ENCODE data around the gene TBXAS1. TPM values are rescaled to one million over a fixed set of nuclear protein-coding genes. Genes with fewer than 3 reads are reported as not detected.
"Not testable (repeated sequence)": the region's sequence is repeated elsewhere in the genome, so short reads cannot be mapped to it uniquely, and the experiment has no call there.

Gene TBXAS1
- total RNA-seq, 2 donors from 2014 or later = 3.9 to 4.7 TPM

DNA sequence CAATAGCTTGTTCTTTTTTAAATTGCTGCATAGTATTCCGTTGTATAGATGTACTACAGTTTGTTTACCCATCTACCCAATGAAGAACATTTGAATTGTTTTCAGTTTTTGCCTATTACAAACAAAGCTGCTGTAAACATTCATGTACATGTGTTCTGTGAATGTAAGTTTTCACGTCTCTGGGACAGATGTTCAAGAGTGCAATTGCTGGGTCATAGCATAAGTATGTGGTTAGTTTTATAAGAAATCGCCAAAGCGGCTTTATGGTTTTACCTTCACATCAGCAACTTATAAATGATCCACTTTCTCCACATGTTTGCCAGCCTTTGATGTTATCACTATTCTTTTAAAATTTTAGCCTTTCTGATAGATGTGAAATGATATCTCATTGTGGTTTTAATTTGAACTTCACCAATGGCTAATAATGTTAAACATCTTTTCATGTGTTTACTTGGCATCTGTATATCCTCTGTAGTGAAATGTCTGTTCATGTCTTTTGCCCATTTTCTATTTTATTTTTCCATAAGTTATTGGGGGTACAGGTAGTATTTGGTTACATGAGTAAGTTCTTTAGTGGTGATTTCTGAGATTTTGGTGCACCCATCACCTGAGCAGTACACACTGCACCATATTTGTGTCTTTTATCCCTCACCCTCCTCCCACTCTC, 73.5 kb downstream of the TBXAS1 start:
- H3K27me3 Mint-ChIP-seq (ENCODE audit: low read depth) = no peaks in the 10 kb centered on the region
- H3K4me3 Mint-ChIP-seq = no peak overlapping the region
- peaks cover 6 to 10% of the 10 kb centered on the region in 2 donors for H3K9me3 Mint-ChIP-seq
- ATAC-seq (replicated peaks in 1 of 2) (no peak), DNase-seq (no peak)
- peaks cover 5 to 10% of the 10 kb centered on the region in 2 donors for H3K36me3 Mint-ChIP-seq (ENCODE audit: insufficient read depth in 2 of 2)
- no peak overlapping the region for H3K27ac Mint-ChIP-seq
- no peaks in the 10 kb centered on the region for H3K4me1 Mint-ChIP-seq (ENCODE audit: low read depth)

- not testable (repeated sequence) for DNase-seq; H3K27me3 Mint-ChIP-seq (ENCODE audit: low read depth); H3K27ac Mint-ChIP-seq; H3K4me1 Mint-ChIP-seq (ENCODE audit: low read depth); H3K9me3 Mint-ChIP-seq; ATAC-seq (replicated peaks in 1 of 2); H3K4me3 Mint-ChIP-seq
- peaks cover 6 to 13% of the 10 kb centered on the region in 2 donors for H3K36me3 Mint-ChIP-seq (ENCODE audit: insufficient read depth in 2 of 2)
Observed at GRCh38 chr7:139903103-139903477, 74.0 kb downstream of the TBXAS1 start.

DNA sequence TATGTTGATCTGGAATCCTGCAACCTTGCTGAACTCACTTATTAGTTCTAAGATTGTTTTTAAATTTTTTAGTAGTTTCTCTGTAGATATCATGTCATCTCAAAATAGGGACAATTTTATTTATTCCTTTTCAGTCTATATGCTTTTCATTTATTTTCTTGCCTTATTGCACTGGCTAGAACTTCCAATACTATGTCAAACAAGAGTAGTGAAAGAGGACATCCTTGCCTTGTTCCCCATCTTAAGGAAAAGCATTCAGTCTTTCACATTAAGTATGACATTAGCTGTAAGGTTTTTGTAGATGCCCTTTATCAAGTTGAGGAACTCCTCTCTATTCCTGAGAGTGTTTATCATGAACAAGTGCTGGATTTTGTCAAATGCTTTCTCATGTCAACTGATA, 77.8 kb downstream of the TBXAS1 start:
- no peak overlapping the region for H3K4me3 Mint-ChIP-seq
- peaks cover 6 to 10% of the 10 kb centered on the region in 2 donors for H3K9me3 Mint-ChIP-seq
- H3K27me3 Mint-ChIP-seq (ENCODE audit: low read depth) = no peaks in the 10 kb centered on the region
- no peaks in the 10 kb centered on the region for H3K4me1 Mint-ChIP-seq (ENCODE audit: low read depth)
- ATAC-seq (replicated peaks in 1 of 2) = no peak
- H3K27ac Mint-ChIP-seq = no peak overlapping the region
- peaks cover 7 to 13% of the 10 kb centered on the region in 2 donors for H3K36me3 Mint-ChIP-seq (ENCODE audit: insufficient read depth in 2 of 2)
- DNase-seq = no peak

DNA sequence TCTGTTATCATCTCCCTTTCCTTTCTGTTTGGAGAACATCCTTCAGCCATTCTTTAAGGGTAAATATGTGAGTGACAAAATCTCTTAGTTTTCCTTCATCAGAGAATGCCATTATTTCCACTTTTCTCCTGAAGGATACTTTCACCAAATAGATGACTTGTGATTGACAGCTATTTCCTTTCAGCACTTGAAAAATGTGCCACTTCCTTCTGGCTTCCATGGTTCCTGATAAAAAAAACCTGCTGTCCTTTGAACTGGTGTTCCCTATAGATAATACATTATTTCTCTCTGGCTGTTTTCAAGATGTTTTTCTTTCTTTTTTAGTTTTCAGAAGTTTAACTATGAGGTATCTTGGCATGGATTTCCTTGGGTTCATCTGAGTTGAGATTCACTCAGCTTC, 79.7 kb downstream of the TBXAS1 start:
- Mint-ChIP-seq H3K9me3 (peaks cover 0 to 5% of the 10 kb centered on the region in 2 donors), H3K4me3 (no peak overlapping the region), H3K4me1 (ENCODE audit: low read depth) (no peaks in the 10 kb centered on the region), H3K27me3 (ENCODE audit: low read depth) (peaks cover 9% of the 10 kb centered on the region), H3K27ac (no peak overlapping the region), H3K36me3 (ENCODE audit: insufficient read depth in 2 of 2) (peaks cover 4 to 13% of the 10 kb centered on the region in 2 donors)
- DNase-seq (no peak), ATAC-seq (replicated peaks in 1 of 2) (no peak)

DNA sequence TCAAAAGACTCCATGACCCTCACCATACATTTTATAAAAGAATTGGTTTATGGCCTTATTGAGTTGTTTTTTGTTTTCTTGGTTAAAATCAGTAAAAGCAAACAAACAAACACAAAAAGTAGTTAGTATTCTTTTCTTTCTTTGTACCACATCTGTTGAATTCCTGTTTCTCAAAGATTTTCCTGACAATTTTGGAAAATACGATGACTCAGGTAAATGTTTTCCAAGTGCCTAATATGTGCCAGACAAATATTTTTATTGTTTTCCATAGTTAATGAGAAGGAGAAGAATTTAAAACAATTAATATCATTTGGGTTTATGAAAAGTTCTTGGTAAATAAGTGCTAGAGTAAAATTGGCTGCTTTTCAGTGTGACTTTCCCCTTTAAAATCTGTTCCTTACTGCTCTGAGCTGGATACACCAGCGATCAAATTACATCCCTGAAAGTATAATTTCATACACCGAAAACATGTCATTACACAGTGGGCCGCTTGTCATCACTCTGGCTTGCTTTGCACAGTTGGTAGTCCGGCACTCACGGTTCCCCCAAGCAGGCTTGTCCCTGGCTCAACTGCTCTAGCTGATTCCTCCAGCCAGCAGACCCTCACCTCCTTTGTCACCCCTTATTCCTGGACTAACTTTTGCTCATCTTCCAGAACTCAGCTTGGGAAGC, 80.5 kb downstream of the TBXAS1 start:
- no peak for DNase-seq

DNA sequence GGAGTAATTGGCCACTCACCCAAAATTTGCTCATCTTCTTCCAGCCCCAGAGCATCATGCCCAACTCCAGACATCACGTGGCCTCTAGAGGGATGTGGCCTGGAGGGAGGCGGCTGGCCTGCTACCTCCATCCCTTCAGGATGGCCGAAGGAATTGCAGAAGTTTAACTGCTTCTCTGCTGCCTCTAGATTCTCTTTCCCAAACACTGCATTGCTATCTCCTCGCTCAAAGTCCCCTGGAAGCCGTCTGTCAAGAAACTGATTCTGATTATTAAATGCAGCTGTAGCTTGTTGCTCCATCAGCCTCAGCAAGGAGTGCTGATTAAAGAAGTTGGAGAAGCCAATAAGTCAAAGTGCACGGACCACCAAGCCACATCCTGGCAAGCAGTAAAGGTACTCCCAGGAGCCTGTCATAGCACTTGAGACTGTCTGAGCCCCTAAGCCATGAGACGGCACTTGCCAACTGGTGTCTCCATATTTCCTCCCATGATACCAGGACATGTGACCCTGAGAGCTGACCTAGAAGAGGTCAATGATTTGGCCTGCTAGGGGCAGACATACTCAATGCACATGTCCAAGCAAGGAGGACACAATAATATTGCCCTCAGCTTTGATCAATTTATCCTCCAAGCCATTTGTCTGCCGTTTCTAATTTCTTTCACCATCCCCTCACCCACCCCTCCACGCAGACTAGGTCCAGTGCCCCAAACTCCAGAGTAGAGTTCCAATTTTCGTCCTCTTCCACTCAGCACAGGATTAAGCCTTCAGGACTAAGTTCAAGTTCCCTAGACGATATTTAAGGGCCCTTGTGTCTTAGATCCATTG, 84.2 kb downstream of the TBXAS1 start:
- no peak overlapping the region for H3K4me3 Mint-ChIP-seq
- H3K27ac Mint-ChIP-seq = no peak overlapping the region
- H3K36me3 Mint-ChIP-seq (ENCODE audit: insufficient read depth in 2 of 2) = no peaks in the 10 kb centered on the region
- H3K27me3 Mint-ChIP-seq (ENCODE audit: low read depth) = peaks cover 9% of the 10 kb centered on the region
- ATAC-seq (replicated peaks in 1 of 2) (no peak), DNase-seq (no peak)
- peaks cover 36% of the 10 kb centered on the region for H3K4me1 Mint-ChIP-seq (ENCODE audit: low read depth)
- H3K9me3 Mint-ChIP-seq = no peaks in the 10 kb centered on the region

More for the DNA sequence above, 80.5 kb downstream of the TBXAS1 start:
- peaks cover 9% of the 10 kb centered on the region for H3K27me3 Mint-ChIP-seq (ENCODE audit: low read depth)
- no peak for ATAC-seq (replicated peaks in 1 of 2)
- no peak overlapping the region for H3K4me3 Mint-ChIP-seq
- H3K4me1 Mint-ChIP-seq (ENCODE audit: low read depth) = peaks cover 2% of the 10 kb centered on the region
- peaks cover 3 to 13% of the 10 kb centered on the region in 2 donors for H3K36me3 Mint-ChIP-seq (ENCODE audit: insufficient read depth in 2 of 2)
- H3K9me3 Mint-ChIP-seq = peaks cover 0 to 5% of the 10 kb centered on the region in 2 donors
- H3K27ac Mint-ChIP-seq = no peak overlapping the region

DNA sequence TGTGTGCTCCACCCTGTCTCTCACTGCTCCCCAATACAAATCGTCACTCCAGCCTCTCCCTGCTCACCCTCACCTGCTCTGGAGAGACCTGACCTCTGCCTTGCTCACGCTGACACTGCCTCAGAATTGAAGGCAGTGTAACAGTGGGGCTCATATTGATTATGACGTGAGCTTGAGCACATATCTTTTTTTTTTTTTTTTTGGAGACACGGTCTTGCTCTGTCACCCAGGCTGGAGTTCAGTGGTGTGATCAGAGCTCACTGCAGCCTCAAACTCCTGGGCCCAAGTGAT, 84.7 kb downstream of the TBXAS1 start:
- Mint-ChIP-seq H3K4me3 (no peak overlapping the region), H3K36me3 (ENCODE audit: insufficient read depth in 2 of 2) (no peaks in the 10 kb centered on the region), H3K27me3 (ENCODE audit: low read depth) (peaks cover 9% of the 10 kb centered on the region), H3K27ac (no peak overlapping the region), H3K9me3 (no peaks in the 10 kb centered on the region), H3K4me1 (ENCODE audit: low read depth) (peaks cover 36% of the 10 kb centered on the region)
- DNase-seq (no peak), ATAC-seq (replicated peaks in 1 of 2) (no peak)

- H3K4me3 Mint-ChIP-seq = no peak overlapping the region
- peaks cover 36% of the 10 kb centered on the region for H3K4me1 Mint-ChIP-seq (ENCODE audit: low read depth)
- no peaks in the 10 kb centered on the region for H3K36me3 Mint-ChIP-seq (ENCODE audit: insufficient read depth in 2 of 2)
- no peak for ATAC-seq (replicated peaks in 1 of 2)
- no peak for DNase-seq
- H3K27me3 Mint-ChIP-seq (ENCODE audit: low read depth) = peaks cover 9% of the 10 kb centered on the region
- H3K27ac Mint-ChIP-seq = no peak overlapping the region
- no peaks in the 10 kb centered on the region for H3K9me3 Mint-ChIP-seq
Observed at GRCh38 chr7:139914306-139915267, 85.5 kb downstream of the TBXAS1 start.

GRCh38 chr7:139915268-139915863, 86.3 kb downstream of the TBXAS1 start:
- peaks cover 36% of the 10 kb centered on the region for H3K4me1 Mint-ChIP-seq (ENCODE audit: low read depth)
- H3K27me3 Mint-ChIP-seq (ENCODE audit: low read depth) = peaks cover 9% of the 10 kb centered on the region
- ATAC-seq (replicated peaks in 1 of 2) (no peak), DNase-seq (no peak)
- no peaks in the 10 kb centered on the region for H3K9me3 Mint-ChIP-seq
- H3K4me3 Mint-ChIP-seq = no peak overlapping the region
- H3K27ac Mint-ChIP-seq = no peak overlapping the region
- H3K36me3 Mint-ChIP-seq (ENCODE audit: insufficient read depth in 2 of 2) = no peaks in the 10 kb centered on the region

- no peaks in the 10 kb centered on the region for H3K36me3 Mint-ChIP-seq (ENCODE audit: insufficient read depth in 2 of 2)
- peak overlapping the region; percentile 44 for H3K27ac Mint-ChIP-seq
- peak overlapping the region; percentile 62 to 74 for H3K4me3 Mint-ChIP-seq
- H3K9me3 Mint-ChIP-seq = no peaks in the 10 kb centered on the region
- H3K4me1 Mint-ChIP-seq (ENCODE audit: low read depth) = peaks cover 36% of the 10 kb centered on the region
- H3K27me3 Mint-ChIP-seq (ENCODE audit: low read depth) = peaks cover 9% of the 10 kb centered on the region
- peak; percentile 81 to 85 for DNase-seq
- peak; percentile 95 to 97 for ATAC-seq (replicated peaks in 1 of 2)
Observed at GRCh38 chr7:139915864-139916716, 87.0 kb downstream of the TBXAS1 start.

DNA sequence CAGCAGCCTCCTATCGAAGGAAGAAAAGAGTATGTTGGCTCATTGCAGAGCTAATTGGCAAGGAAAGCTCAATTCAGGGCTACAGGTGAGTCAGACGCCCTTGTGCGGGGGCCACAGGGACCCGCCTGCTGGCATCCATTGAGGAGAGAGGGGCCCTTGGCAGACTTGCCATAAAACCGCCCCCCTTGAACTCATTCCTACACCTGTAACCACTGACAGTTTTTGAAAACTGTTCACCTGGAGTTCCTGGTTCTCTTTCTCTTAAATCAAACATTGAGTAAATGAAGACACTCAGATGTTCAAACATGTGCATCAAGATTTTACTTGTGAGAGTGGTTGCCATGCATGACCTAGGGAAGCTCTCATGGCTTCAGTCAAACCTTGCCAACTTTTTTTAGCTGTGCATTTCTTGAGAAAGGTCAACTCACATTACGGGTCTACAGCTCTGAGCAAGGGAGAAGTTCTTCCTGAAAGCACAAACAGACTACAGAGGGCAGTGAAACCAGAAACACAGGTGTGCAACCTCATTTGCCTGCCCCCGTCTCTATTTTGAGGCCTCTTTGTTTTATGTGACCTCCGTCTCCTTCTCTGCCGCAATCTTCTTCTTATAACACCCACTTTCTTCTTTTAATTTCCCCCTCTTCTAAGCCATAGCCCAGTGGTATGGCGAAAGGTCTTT, 87.8 kb downstream of the TBXAS1 start:
- peak; percentile 21 to 33 for ATAC-seq (replicated peaks in 1 of 2)
- no peaks in the 10 kb centered on the region for H3K9me3 Mint-ChIP-seq
- peaks cover 36% of the 10 kb centered on the region for H3K4me1 Mint-ChIP-seq (ENCODE audit: low read depth)
- peak overlapping the region; percentile 62 to 74 for H3K4me3 Mint-ChIP-seq
- H3K27me3 Mint-ChIP-seq (ENCODE audit: low read depth) = peaks cover 9% of the 10 kb centered on the region
- DNase-seq = peak; percentile 7 to 8
- H3K36me3 Mint-ChIP-seq (ENCODE audit: insufficient read depth in 2 of 2) = no peaks in the 10 kb centered on the region
- H3K27ac Mint-ChIP-seq = peak overlapping the region; percentile 88
